Measurements from ENCODE around the gene AMIGO3. TPM values are rescaled to one million over a fixed set of nuclear protein-coding genes. Genes with fewer than 3 reads are reported as not detected.
A peak's percentile ranks its signal among the peaks of the same experiment; 100 is the strongest.

The AMIGO3 gene
- polyA plus RNA-seq, 1 donor (not counting 4 experiments of a cell fraction or from before 2014, with no cell fraction given) = 0.03 TPM

- dilution Hi-C loops (cut with MboI; ENCODE audit: extremely low pct_ligation_motif_present, low sequenced_read_pairs) = no loop called here
- peak; percentile 67 for FAIRE-seq
- H2AFZ ChIP-seq (ENCODE audit: control insufficient read depth, low read length) = peak within 1 kb of the TSS; percentile 62
- H3K79me2 ChIP-seq (ENCODE audit: control insufficient read depth, insufficient read depth, low read length) = peaks cover 17% of the 10 kb centered on the region
- DNase-seq (ENCODE audit: low read depth, low spot score) = peak; percentile 76
- peak within 1 kb of the TSS; percentile 96 for H3K27ac ChIP-seq (ENCODE audit: control insufficient read depth, insufficient read depth, low read length)
- H4K20me1 ChIP-seq (ENCODE audit: control insufficient read depth, extremely low read depth, insufficient read depth, low read length) = peaks cover 9% of the 10 kb centered on the region
- peak within 1 kb of the TSS; percentile 95 for H3K4me2 ChIP-seq (ENCODE audit: control insufficient read depth, extremely low read depth, insufficient read depth, low read depth, low read length)
- H3K4me1 ChIP-seq (ENCODE audit: control insufficient read depth, extremely low read depth, insufficient read depth, low read length) = peaks cover 17% of the 10 kb centered on the region
- no peak for TF ChIP-seq EZH2 (IDR thresholded peaks at IDR 0.05; ENCODE audit: low read length)
- TF ChIP-seq CTCF (optimal IDR thresholded peaks at IDR 0.05 in 1 of 3, IDR thresholded peaks at IDR 0.05 in 1 of 3, conservative IDR thresholded peaks at IDR 0.05 in 1 of 3; ENCODE audit: extremely low read depth in 1 of 3, insufficient read depth in 2 of 3, low read length in 3 of 3) = no peak
- peaks cover 21 to 30% of the 10 kb centered on the region in 2 experiments for H3K36me3 ChIP-seq (ENCODE audit: control insufficient read depth in 2 of 2, extremely low read depth in 1 of 2, insufficient read depth in 2 of 2, low read length in 2 of 2)
- H3K9me3 ChIP-seq (ENCODE audit: control insufficient read depth, low read depth, low read length) = no peaks in the 10 kb centered on the region
- H3K4me3 ChIP-seq (ENCODE audit: control insufficient read depth in 2 of 3, extremely low read depth in 1 of 3, insufficient read depth in 2 of 3, low read depth in 1 of 3, low read length in 3 of 3) = peak within 1 kb of the TSS; percentile 94 to 99 (median 96)
- H3K9ac ChIP-seq (ENCODE audit: control insufficient read depth, extremely low read depth, insufficient read depth, low read length) = peak within 1 kb of the TSS; percentile 99
- no peaks in the 10 kb centered on the region for H3K9me1 ChIP-seq (ENCODE audit: control insufficient read depth, extremely low read depth, insufficient read depth, low read length)
- no peaks in the 10 kb centered on the region for H3K27me3 ChIP-seq (ENCODE audit: control insufficient read depth, extremely low read depth, insufficient read depth, low read length)
These were observed 4.4 kb upstream of the AMIGO3 start, which contains the start of gene GMPPB for GRCh38 chr3:49723628-49724551. TSS of gene GMPPB (minus strand) at chr3:49723951. CDS start at chr3:49723726, 225 bp downstream.

GRCh38 chr3:49723296-49723627 lies 3.8 kb upstream of the AMIGO3 start:
- peak overlapping the region; percentile 99 for H3K9ac ChIP-seq (ENCODE audit: control insufficient read depth, extremely low read depth, insufficient read depth, low read length)
- peaks cover 17% of the 10 kb centered on the region for H3K79me2 ChIP-seq (ENCODE audit: control insufficient read depth, insufficient read depth, low read length)
- H4K20me1 ChIP-seq (ENCODE audit: control insufficient read depth, extremely low read depth, insufficient read depth, low read length) = peaks cover 14% of the 10 kb centered on the region
- H3K27ac ChIP-seq (ENCODE audit: control insufficient read depth, insufficient read depth, low read length) = peak overlapping the region; percentile 96
- no peaks in the 10 kb centered on the region for H3K27me3 ChIP-seq (ENCODE audit: control insufficient read depth, extremely low read depth, insufficient read depth, low read length)
- TF ChIP-seq CTCF (optimal IDR thresholded peaks at IDR 0.05 in 1 of 3, IDR thresholded peaks at IDR 0.05 in 1 of 3, conservative IDR thresholded peaks at IDR 0.05 in 1 of 3; ENCODE audit: extremely low read depth in 1 of 3, insufficient read depth in 2 of 3, low read length in 3 of 3) (no peak), EZH2 (IDR thresholded peaks at IDR 0.05; ENCODE audit: low read length) (no peak)
- H3K4me3 ChIP-seq (ENCODE audit: control insufficient read depth in 2 of 3, extremely low read depth in 1 of 3, insufficient read depth in 2 of 3, low read depth in 1 of 3, low read length in 3 of 3) = peak overlapping the region; percentile 94 to 99 (median 96)
- no peaks in the 10 kb centered on the region for H3K9me1 ChIP-seq (ENCODE audit: control insufficient read depth, extremely low read depth, insufficient read depth, low read length)
- H3K4me2 ChIP-seq (ENCODE audit: control insufficient read depth, extremely low read depth, insufficient read depth, low read depth, low read length) = peak overlapping the region; percentile 80
- FAIRE-seq = peak; percentile 51
- DNase-seq (ENCODE audit: low read depth, low spot score) = no peak
- dilution Hi-C loops (cut with MboI; ENCODE audit: extremely low pct_ligation_motif_present, low sequenced_read_pairs) = no loop called here
- H2AFZ ChIP-seq (ENCODE audit: control insufficient read depth, low read length) = peak overlapping the region; percentile 62
- peaks cover 21 to 30% of the 10 kb centered on the region in 2 experiments for H3K36me3 ChIP-seq (ENCODE audit: control insufficient read depth in 2 of 2, extremely low read depth in 1 of 2, insufficient read depth in 2 of 2, low read length in 2 of 2)
- H3K9me3 ChIP-seq (ENCODE audit: control insufficient read depth, low read depth, low read length) = no peaks in the 10 kb centered on the region
- H3K4me1 ChIP-seq (ENCODE audit: control insufficient read depth, extremely low read depth, insufficient read depth, low read length) = peaks cover 23% of the 10 kb centered on the region
